K562 (cell line): ENCODE measurements around the gene AKT1. TPM values are rescaled to one million over a fixed set of nuclear protein-coding genes. Genes with fewer than 3 reads are reported as not detected.
A peak's percentile ranks its signal among the peaks of the same experiment; 100 is the strongest.

ENCODE experiments used
- ATAC-seq: fragments of 200-7000 bp; cut with Tn5 transposase; 3 replicates; pipeline ENCODE4 v1.9.1; 2020; ENCODE audit warnings: moderate library complexity
- BruUV-seq: library from RNA; stranded (reverse); fragments of 400-500 nt; replicated peaks from 2 replicates; lab custom pipeline; 2021; lab: Mats Ljungman, UMichigan
- CTCF ChIA-PET: fragments of 300-600 bp; formaldehyde crosslinking; extraction: SDS; loops from one replicate; lab custom pipeline; 2021; ENCODE audit warnings: low intra/inter-chr PET ratio; lab: Yijun Ruan, JAX
- POLR2A ChIA-PET: fragments of 300-600, 350-650 bp; sonication (Branson Sonifier 250); formaldehyde crosslinking; extraction: SDS; loops from one replicate; lab custom pipeline; 2021; ENCODE audit warnings: antibody characterized with exemption, inconsistent platforms; lab: Yijun Ruan, JAX
- DNase-seq, 4 experiments: peaks; one replicate each; pipeline versions ENCODE4 v3.0.0 to v3.0.0-alpha.2; 2011 to 2018; ENCODE audit warnings: low spot score in 3 of 4, mixed read lengths in 3 of 4; ENCODE audit errors: extremely low read depth in 1 of 4
- FAIRE-seq: peaks from 2 replicates; lab custom pipeline; 2011; peaks lifted over from hg19 to GRCh38; lab: Jason Lieb, UNC
- H2AFZ ChIP-seq: 2 replicates; pipeline ENCODE4 v1.6.0; 2011; ENCODE audit warnings: low read depth, low read length, control low read depth, inconsistent platforms
- H3K27ac ChIP-seq: fragments of 200-600 bp; 3 replicates; pipeline ENCODE4 v1.8.0; 2011; ENCODE audit warnings: low read depth, mild to moderate bottlenecking, control low read depth, inconsistent platforms, low read length, moderate library complexity, mixed read lengths; ENCODE audit errors: extremely low read depth
- H3K27me3 ChIP-seq, 2 experiments: fragments of 300-600 bp in 1 of 2; 2 replicates in 1 of 2; 3 replicates in 1 of 2; pipeline versions ENCODE4 v1.6.0 to v1.8.0; 2011; ENCODE audit warnings: inconsistent platforms in 2 of 2, low read length in 2 of 2, mild to moderate bottlenecking in 1 of 2, mixed read lengths in 1 of 2, moderate library complexity in 1 of 2; ENCODE audit not compliant: control insufficient read depth in 2 of 2, insufficient read depth in 2 of 2
- H3K36me3 ChIP-seq: fragments of 300-600 bp; 3 replicates; pipeline ENCODE4 v1.8.0; 2011; ENCODE audit warnings: mild to moderate bottlenecking, low read length, inconsistent platforms; ENCODE audit not compliant: control insufficient read depth, insufficient read depth
- H3K4me1 ChIP-seq, 2 experiments: fragments of 200-600 bp in 1 of 2; replicated peaks in 1 of 2; 2 replicates in 1 of 2; 3 replicates in 1 of 2; pipeline versions ENCODE4 v1.5.1 to v1.8.0; 2011; ENCODE audit warnings: inconsistent platforms in 2 of 2, low read length in 2 of 2, mild to moderate bottlenecking in 1 of 2, mixed read lengths in 1 of 2, moderate library complexity in 1 of 2; ENCODE audit not compliant: control insufficient read depth in 2 of 2, insufficient read depth in 2 of 2
- H3K4me2 ChIP-seq: 2 replicates; pipeline ENCODE4 v1.6.1; 2011; ENCODE audit warnings: low read length, control low read depth, inconsistent platforms, mixed read lengths; ENCODE audit not compliant: insufficient read depth
- H3K4me3 ChIP-seq: fragments of 200-600 bp; sonication (generic), shearing (Covaris generic); 2 replicates; pipeline ENCODE4 v1.5.1; 2016; ENCODE audit warnings: control low read depth, inconsistent platforms
- H3K79me2 ChIP-seq: fragments of 200-600 bp; 3 replicates; pipeline ENCODE4 v1.8.0; 2011; ENCODE audit warnings: low read length, inconsistent platforms; ENCODE audit not compliant: control insufficient read depth, insufficient read depth
- H3K9ac ChIP-seq, 2 experiments: 2 replicates each; pipeline versions ENCODE4 v1.6.0 to v1.6.1; 2011; ENCODE audit warnings: low read depth in 2 of 2, low read length in 2 of 2, control low read depth in 1 of 2, inconsistent platforms in 1 of 2, mild to moderate bottlenecking in 1 of 2, mixed read lengths in 1 of 2; ENCODE audit not compliant: insufficient read depth in 1 of 2
- H3K9me1 ChIP-seq: one replicate; pipeline ENCODE4 v1.6.0; 2011; ENCODE audit warnings: inconsistent platforms, mild to moderate bottlenecking, low read length, moderate library complexity; ENCODE audit not compliant: control insufficient read depth, insufficient read depth
- H3K9me3 ChIP-seq: replicated peaks from 2 replicates; pipeline ENCODE4 v1.5.1; 2011; ENCODE audit warnings: low read depth, low read length, inconsistent platforms; ENCODE audit not compliant: control insufficient read depth, insufficient read depth
- H4K20me1 ChIP-seq: replicated peaks from 2 replicates; pipeline ENCODE4 v1.6.1; 2011; ENCODE audit warnings: low read length, inconsistent platforms, mixed read lengths; ENCODE audit not compliant: control insufficient read depth, insufficient read depth
- ATF3 ChIP-seq, 2 experiments: fragments of 450-650 bp in 1 of 2; sonication (generic) in 1 of 2; formaldehyde crosslinking in 1 of 2; IDR thresholded peaks in 1 of 2; conservative IDR thresholded peaks in 1 of 2; 2 replicates each; pipeline versions ENCODE4 v1.6.1 to v1.8.1; 2016 to 2023; ENCODE audit warnings: mild to moderate bottlenecking in 2 of 2, moderate library complexity in 2 of 2, inconsistent platforms in 1 of 2, missing genetic modification reagents in 1 of 2
- BCOR ChIP-seq: fragments of 450-650 bp; IDR thresholded peaks from 2 replicates; pipeline ENCODE4 v1.6.1; 2016
- C11orf30 ChIP-seq: fragments of 450-650 bp; IDR thresholded peaks from 2 replicates; pipeline ENCODE4 v1.6.1; 2016; ENCODE audit warnings: low read depth, mild to moderate bottlenecking
- CREB3L1 ChIP-seq: fragments of 450-650 bp; IDR thresholded peaks from 2 replicates; pipeline ENCODE4 v1.6.1; 2014; ENCODE audit warnings: low read depth, mild to moderate bottlenecking, moderate library complexity, borderline replicate concordance
- GATA2 ChIP-seq: sonication (generic); formaldehyde crosslinking; IDR thresholded peaks from 2 replicates; pipeline ENCODE4 v1.4.0; 2020; ENCODE audit warnings: mild to moderate bottlenecking, missing genetic modification reagents
- HINFP ChIP-seq: fragments of 450-650 bp; conservative IDR thresholded peaks from 2 replicates; pipeline ENCODE4 v1.6.1; 2016; ENCODE audit warnings: missing genetic modification characterization, low read depth, mild to moderate bottlenecking, control low read depth, missing compliant biosample characterization
- MAFG ChIP-seq: fragments of 450-650 bp; conservative IDR thresholded peaks from 2 replicates; pipeline ENCODE4 v1.6.1; 2016; ENCODE audit warnings: missing genetic modification characterization, missing compliant biosample characterization
- MAFK ChIP-seq: IDR thresholded peaks from 2 replicates; pipeline ENCODE4 v1.6.1; 2011; ENCODE audit warnings: low read length, improper control_type of control experiment
- MTA3 ChIP-seq: fragments of 450-650 bp; formaldehyde crosslinking; IDR thresholded peaks from 2 replicates; pipeline ENCODE4 v1.6.1; 2017; ENCODE audit warnings: mild to moderate bottlenecking, borderline replicate concordance
- NR2C1 ChIP-seq, 2 experiments: fragments of 450-650 bp; IDR thresholded peaks; 2 replicates each; pipeline ENCODE4 v1.6.1; 2017; ENCODE audit warnings: mild to moderate bottlenecking in 2 of 2, antibody characterized with exemption in 1 of 2, inconsistent platforms in 1 of 2, missing compliant biosample characterization in 1 of 2, missing genetic modification characterization in 1 of 2
- NR2C2 ChIP-seq, 2 experiments: fragments of 200-800 bp in 1 of 2; sonication (Bioruptor generic) in 1 of 2; sonication (generic) in 1 of 2; formaldehyde crosslinking in 1 of 2; IDR thresholded peaks; 2 replicates each; pipeline versions ENCODE4 v1.6.1 to v1.8.0; 2016 to 2022; ENCODE audit warnings: mild to moderate bottlenecking in 1 of 2, missing compliant biosample characterization in 1 of 2, missing genetic modification characterization in 1 of 2, missing genetic modification reagents in 1 of 2
- RBBP5 ChIP-seq: fragments of 200-600 bp; sonication (generic); IDR thresholded peaks from 2 replicates; pipeline ENCODE4 v1.6.1; 2012; ENCODE audit warnings: borderline replicate concordance, mild to moderate bottlenecking, low read length, control low read depth, inconsistent platforms; ENCODE audit not compliant: insufficient read depth, poor library complexity, severe bottlenecking
- TCF3 ChIP-seq: sonication (generic); formaldehyde crosslinking; IDR thresholded peaks from 2 replicates; pipeline ENCODE4 v1.4.0; 2020; ENCODE audit warnings: mild to moderate bottlenecking, missing genetic modification reagents
- TCF7 ChIP-seq: sonication (generic); IDR thresholded peaks from 2 replicates; pipeline ENCODE4 v1.6.1; 2016; ENCODE audit warnings: antibody characterized with exemption, borderline replicate concordance
- TFAM ChIP-seq: fragments of 250-450 bp; sonication (Bioruptor Pico); conservative IDR thresholded peaks from 2 replicates; pipeline ENCODE4 v1.5.0; 2021; ENCODE audit warnings: mild to moderate bottlenecking, moderate library complexity
- ZNF316 ChIP-seq: fragments of 450-650 bp; IDR thresholded peaks from 2 replicates; pipeline ENCODE4 v1.6.1; 2016
- WGBS: fragments of 100-300 bp; shearing (Covaris generic); methylation state at CpG from one replicate; pipeline ENCODE4 v1.1.6; 2016; ENCODE audit warnings: low coverage, mixed read lengths; ENCODE audit not compliant: insufficient coverage; ENCODE audit errors: missing lambda C conversion rate; 5-methylcytosine and 5-hydroxymethylcytosine counted together
- in situ Hi-C: fragments of 300-500 bp; cut with MboI; formaldehyde crosslinking; loops from 4 replicates; pipeline ENCODE4 v1.15.0; 2018; ENCODE audit warnings: inconsistent platforms, mixed read lengths
- intact Hi-C: fragments of 100-400 bp; cut with micrococcal nuclease; formaldehyde crosslinking; loops from 2 replicates; pipeline ENCODE4 v1.14.2; 2022
- polyA plus RNA-seq, 8 experiments: library from polyadenylated mRNA; depleted of rRNA in 4 of 8; stranded (reverse) in 5 of 8; unstranded in 3 of 8; fragments of >200 nt; fragmentation: Nextera tagmentation in 2 of 8; fragmentation: Illumina TruSeq in 1 of 8; extraction: Ambion mirVana in 2 of 8; extraction: Trizol in 1 of 8; gene quantifications; 2 replicates each; pipeline versions ENCODE4 v1.2.1 to v1.2.3, GENCODE V29; 2011 to 2014; ENCODE audit warnings: inconsistent platforms in 1 of 8, missing spikeins in 1 of 8
- total RNA-seq, 7 experiments: library from RNA; depleted of rRNA in 6 of 7; stranded (reverse); fragments of >200 nt in 6 of 7; fragmentation: Illumina TruSeq in 2 of 7; extraction: Trizol in 2 of 7; gene quantifications; 2 replicates each; pipeline versions ENCODE4 v1.2.1 to v1.2.3, GENCODE V29; 2011 to 2021; ENCODE audit warnings: low replicate concordance in 1 of 7

Gene AKT1
- total and polyA plus RNA-seq, 9 of the 15 experiments (the other 6 are each of a cell fraction or from before 2014, with no cell fraction given): 0.49 to 132 (median 75.1) TPM

GRCh38 chr14:104766863-104767633, 28.5 kb downstream of the AKT1 start:
- no peaks in the 10 kb centered on the region for H3K27me3 ChIP-seq
- no peaks in the 10 kb centered on the region for H4K20me1 ChIP-seq
- ChIA-PET POLR2A (interaction anchor here (0.8 to 1.7 kb wide), 2 partner anchors 14 to 32 kb away, joined by 3 to 6 read pairs; partner anchors contain the start of gene SIVA1), CTCF (no interaction called here)
- H3K36me3 ChIP-seq: peaks cover 22% of the 10 kb centered on the region; the same call in 1 of the 3 replicates
- peaks cover 6% of the 10 kb centered on the region; the same call in 1 of the 2 replicates for H3K9me3 ChIP-seq
- FAIRE-seq: peak; percentile 68
- H3K79me2 ChIP-seq: no peaks in the 10 kb centered on the region
- no peak for ATAC-seq
- H3K9me1 ChIP-seq: no peaks in the 10 kb centered on the region
- in situ Hi-C loops (loop anchor here (5.0 kb wide), 1 partner anchor 55 kb away; no protein-coding TSS in a partner anchor), intact Hi-C loops (loop anchor here (10.0 kb wide), 1 partner anchor 108 kb away; no protein-coding TSS in a partner anchor)
- H3K27ac ChIP-seq: 0 out of 3 replicates have a peak overlapping the region, but pooled peaks have one; percentile 16
- H3K4me1 ChIP-seq: peaks cover 6 to 33% of the 10 kb centered on the region in 2 experiments; a peak in 4 of 5 replicates
- DNase-seq: peak in 1 of 4 experiments; percentile 31
- H3K4me2 ChIP-seq: 0 out of 2 replicates have a peak overlapping the region, but pooled peaks have one; percentile 37
- no peak overlapping the region for H3K4me3 ChIP-seq
- no TSS peak for BruUV-seq
- no peak overlapping the region for H3K9ac ChIP-seq
- WGBS: 83% methylated on average over 10 of the region's 15 CpGs
- no peak overlapping the region for H2AFZ ChIP-seq
- TF ChIP-seq TCF3 (no peak), NR2C2 (CRISPR knock-in tag; IDR thresholded peaks at IDR 0.05) (no peak; the same call in 1 of the 2 replicates), NR2C2 (tag; IDR thresholded peaks at IDR 0.05) (peak; percentile 35; the same call in 1 of the 2 replicates), TFAM (no peak), MAFG (tag) (peak; percentile 16; the same call in 1 of the 2 replicates), MAFK (peak; percentile 55), RBBP5 (no peak), C11orf30 (peak; percentile 52), ATF3 (IDR thresholded peaks at IDR 0.05) (no peak), ATF3 (CRISPR knock-in tag; conservative IDR thresholded peaks at IDR 0.05) (no peak), GATA2 (no peak), CREB3L1 (0 out of 2 replicates have a peak, but pooled peaks have one; percentile 20), MTA3 (0 out of 2 replicates have a peak, but pooled peaks have one; percentile 36), HINFP (no peak), ZNF316 (peak; percentile 63), NR2C1 (IDR thresholded peaks at IDR 0.05) (peak; percentile 77), NR2C1 (tag; IDR thresholded peaks at IDR 0.05) (peak; percentile 84), TCF7 (no peak), BCOR (no peak)
